K562 (cell line): ENCODE results near the gene FGD6. TPM values are rescaled to one million over a fixed set of nuclear protein-coding genes. Genes with fewer than 3 reads are reported as not detected.

ENCODE experiments used
- ATAC-seq: fragments of 200-7000 bp; cut with Tn5 transposase; 3 replicates; pipeline ENCODE4 v1.9.1; 2020; ENCODE audit warnings: moderate library complexity
- BruUV-seq: library from RNA; stranded (reverse); fragments of 400-500 nt; replicated peaks from 2 replicates; lab custom pipeline; 2021; lab: Mats Ljungman, UMichigan
- CTCF ChIA-PET: fragments of 300-600 bp; formaldehyde crosslinking; extraction: SDS; loops from one replicate; lab custom pipeline; 2021; ENCODE audit warnings: low intra/inter-chr PET ratio; lab: Yijun Ruan, JAX
- POLR2A ChIA-PET: fragments of 300-600, 350-650 bp; sonication (Branson Sonifier 250); formaldehyde crosslinking; extraction: SDS; loops from one replicate; lab custom pipeline; 2021; ENCODE audit warnings: antibody characterized with exemption, inconsistent platforms; lab: Yijun Ruan, JAX
- DNase-seq, 4 experiments: peaks; one replicate each; pipeline versions ENCODE4 v3.0.0 to v3.0.0-alpha.2; 2011 to 2018; ENCODE audit warnings: low spot score in 3 of 4, mixed read lengths in 3 of 4; ENCODE audit errors: extremely low read depth in 1 of 4
- FAIRE-seq: peaks from 2 replicates; lab custom pipeline; 2011; peaks lifted over from hg19 to GRCh38; lab: Jason Lieb, UNC
- H2AFZ ChIP-seq: 2 replicates; pipeline ENCODE4 v1.6.0; 2011; ENCODE audit warnings: low read depth, low read length, control low read depth, inconsistent platforms
- H3K27ac ChIP-seq: fragments of 200-600 bp; 3 replicates; pipeline ENCODE4 v1.8.0; 2011; ENCODE audit warnings: low read depth, mild to moderate bottlenecking, control low read depth, inconsistent platforms, low read length, moderate library complexity, mixed read lengths; ENCODE audit errors: extremely low read depth
- H3K27me3 ChIP-seq, 2 experiments: fragments of 300-600 bp in 1 of 2; 2 replicates in 1 of 2; 3 replicates in 1 of 2; pipeline versions ENCODE4 v1.6.0 to v1.8.0; 2011; ENCODE audit warnings: inconsistent platforms in 2 of 2, low read length in 2 of 2, mild to moderate bottlenecking in 1 of 2, mixed read lengths in 1 of 2, moderate library complexity in 1 of 2; ENCODE audit not compliant: control insufficient read depth in 2 of 2, insufficient read depth in 2 of 2
- H3K36me3 ChIP-seq: fragments of 300-600 bp; 3 replicates; pipeline ENCODE4 v1.8.0; 2011; ENCODE audit warnings: mild to moderate bottlenecking, low read length, inconsistent platforms; ENCODE audit not compliant: control insufficient read depth, insufficient read depth
- H3K4me1 ChIP-seq, 2 experiments: fragments of 200-600 bp in 1 of 2; replicated peaks in 1 of 2; 2 replicates in 1 of 2; 3 replicates in 1 of 2; pipeline versions ENCODE4 v1.5.1 to v1.8.0; 2011; ENCODE audit warnings: inconsistent platforms in 2 of 2, low read length in 2 of 2, mild to moderate bottlenecking in 1 of 2, mixed read lengths in 1 of 2, moderate library complexity in 1 of 2; ENCODE audit not compliant: control insufficient read depth in 2 of 2, insufficient read depth in 2 of 2
- H3K4me2 ChIP-seq: 2 replicates; pipeline ENCODE4 v1.6.1; 2011; ENCODE audit warnings: low read length, control low read depth, inconsistent platforms, mixed read lengths; ENCODE audit not compliant: insufficient read depth
- H3K4me3 ChIP-seq: fragments of 200-600 bp; sonication (generic), shearing (Covaris generic); 2 replicates; pipeline ENCODE4 v1.5.1; 2016; ENCODE audit warnings: control low read depth, inconsistent platforms
- H3K79me2 ChIP-seq: fragments of 200-600 bp; 3 replicates; pipeline ENCODE4 v1.8.0; 2011; ENCODE audit warnings: low read length, inconsistent platforms; ENCODE audit not compliant: control insufficient read depth, insufficient read depth
- H3K9ac ChIP-seq, 2 experiments: 2 replicates each; pipeline versions ENCODE4 v1.6.0 to v1.6.1; 2011; ENCODE audit warnings: low read depth in 2 of 2, low read length in 2 of 2, control low read depth in 1 of 2, inconsistent platforms in 1 of 2, mild to moderate bottlenecking in 1 of 2, mixed read lengths in 1 of 2; ENCODE audit not compliant: insufficient read depth in 1 of 2
- H3K9me1 ChIP-seq: one replicate; pipeline ENCODE4 v1.6.0; 2011; ENCODE audit warnings: inconsistent platforms, mild to moderate bottlenecking, low read length, moderate library complexity; ENCODE audit not compliant: control insufficient read depth, insufficient read depth
- H3K9me3 ChIP-seq: replicated peaks from 2 replicates; pipeline ENCODE4 v1.5.1; 2011; ENCODE audit warnings: low read depth, low read length, inconsistent platforms; ENCODE audit not compliant: control insufficient read depth, insufficient read depth
- H4K20me1 ChIP-seq: replicated peaks from 2 replicates; pipeline ENCODE4 v1.6.1; 2011; ENCODE audit warnings: low read length, inconsistent platforms, mixed read lengths; ENCODE audit not compliant: control insufficient read depth, insufficient read depth
- BMI1 ChIP-seq: fragments of 150-350 bp; IDR thresholded peaks from 2 replicates; pipeline ENCODE4 v1.6.1; 2014; ENCODE audit warnings: low read length
- CAMTA2 ChIP-seq: fragments of 250-450 bp; sonication (Bioruptor Pico); conservative IDR thresholded peaks from 2 replicates; pipeline ENCODE4 v1.5.1; 2022
- CTCFL ChIP-seq: IDR thresholded peaks from 2 replicates; pipeline ENCODE4 v1.6.1; 2011; ENCODE audit warnings: borderline replicate concordance, low read depth, mild to moderate bottlenecking, moderate library complexity, low read length; ENCODE audit not compliant: insufficient read depth, poor library complexity, severe bottlenecking
- DACH1 ChIP-seq: fragments of 450-650 bp; IDR thresholded peaks from 2 replicates; pipeline ENCODE4 v1.6.1; 2018; ENCODE audit not compliant: partially characterized antibody
- E2F5 ChIP-seq: sonication (generic); formaldehyde crosslinking; IDR thresholded peaks from 2 replicates; pipeline ENCODE4 v1.8.0; 2022; ENCODE audit warnings: mild to moderate bottlenecking, missing genetic modification reagents
- HCFC1 ChIP-seq: IDR thresholded peaks from 2 replicates; pipeline ENCODE4 v1.6.1; 2012; ENCODE audit warnings: low read depth, low read length, improper control_type of control experiment
- MCM3 ChIP-seq: fragments of 450-650 bp; IDR thresholded peaks from 2 replicates; pipeline ENCODE4 v1.6.1; 2016
- NCOR1 ChIP-seq: fragments of 450-650 bp; IDR thresholded peaks from 2 replicates; pipeline ENCODE4 v1.6.1; 2016; ENCODE audit warnings: mild to moderate bottlenecking, moderate library complexity
- PHB2 ChIP-seq: fragments of 450-650 bp; IDR thresholded peaks from 2 replicates; pipeline ENCODE4 v1.6.1; 2017; ENCODE audit warnings: low read depth
- PHF8 ChIP-seq: fragments of 200-600 bp; sonication (generic); IDR thresholded peaks from 2 replicates; pipeline ENCODE4 v1.6.1; 2012; ENCODE audit warnings: mixed run types, mild to moderate bottlenecking, inconsistent platforms, low read length, moderate library complexity, borderline replicate concordance
- SRSF1 ChIP-seq: fragments of 200-400 bp; formaldehyde crosslinking; IDR thresholded peaks from 2 replicates; pipeline ENCODE4 v1.6.1; 2017; ENCODE audit warnings: mild to moderate bottlenecking, low read depth, low read length, moderate library complexity
- SUPT5H ChIP-seq: fragments of 450-650 bp; IDR thresholded peaks from 2 replicates; pipeline ENCODE4 v1.6.1; 2016
- TAF7 ChIP-seq: fragments of 450-650 bp; IDR thresholded peaks from 2 replicates; pipeline ENCODE4 v1.6.1; 2016; ENCODE audit warnings: missing genetic modification characterization, missing compliant biosample characterization
- U2AF1 ChIP-seq: fragments of 200-400 bp; formaldehyde crosslinking; optimal IDR thresholded peaks from 2 replicates; pipeline ENCODE3; 2017; ENCODE audit warnings: mild to moderate bottlenecking, low read depth, low read length, moderate library complexity
- WGBS: fragments of 100-300 bp; shearing (Covaris generic); methylation state at CpG from one replicate; pipeline ENCODE4 v1.1.6; 2016; ENCODE audit warnings: low coverage, mixed read lengths; ENCODE audit not compliant: insufficient coverage; ENCODE audit errors: missing lambda C conversion rate; 5-methylcytosine and 5-hydroxymethylcytosine counted together
- in situ Hi-C: fragments of 300-500 bp; cut with MboI; formaldehyde crosslinking; loops from 4 replicates; pipeline ENCODE4 v1.15.0; 2018; ENCODE audit warnings: inconsistent platforms, mixed read lengths
- intact Hi-C: fragments of 100-400 bp; cut with micrococcal nuclease; formaldehyde crosslinking; loops from 2 replicates; pipeline ENCODE4 v1.14.2; 2022
- polyA plus RNA-seq, 8 experiments: library from polyadenylated mRNA; depleted of rRNA in 4 of 8; stranded (reverse) in 5 of 8; unstranded in 3 of 8; fragments of >200 nt; fragmentation: Nextera tagmentation in 2 of 8; fragmentation: Illumina TruSeq in 1 of 8; extraction: Ambion mirVana in 2 of 8; extraction: Trizol in 1 of 8; gene quantifications; 2 replicates each; pipeline versions ENCODE4 v1.2.1 to v1.2.3, GENCODE V29; 2011 to 2014; ENCODE audit warnings: inconsistent platforms in 1 of 8, missing spikeins in 1 of 8
- total RNA-seq, 7 experiments: library from RNA; depleted of rRNA in 6 of 7; stranded (reverse); fragments of >200 nt in 6 of 7; fragmentation: Illumina TruSeq in 2 of 7; extraction: Trizol in 2 of 7; gene quantifications; 2 replicates each; pipeline versions ENCODE4 v1.2.1 to v1.2.3, GENCODE V29; 2011 to 2021; ENCODE audit warnings: low replicate concordance in 1 of 7
- TF ChIP-seq, protein P1 (sequence below): fragments of 250-450 bp; sonication (Bioruptor Pico); IDR thresholded peaks from 2 replicates; pipeline ENCODE4 v1.5.0; 2021; ENCODE audit warnings: mild to moderate bottlenecking, moderate library complexity
- TF ChIP-seq, protein P2 (sequence below), 2 experiments: IDR thresholded peaks; 2 replicates each; pipeline ENCODE4 v1.6.1; 2012; ENCODE audit warnings: improper control_type of control experiment in 2 of 2, low read depth in 2 of 2, low read length in 2 of 2, borderline replicate concordance in 1 of 2

The FGD6 gene
- total and polyA plus RNA-seq, 9 of the 15 experiments (the other 6 are each of a cell fraction or from before 2014, with no cell fraction given) = 1.5 to 11.1 (median 5.8) TPM

DNA sequence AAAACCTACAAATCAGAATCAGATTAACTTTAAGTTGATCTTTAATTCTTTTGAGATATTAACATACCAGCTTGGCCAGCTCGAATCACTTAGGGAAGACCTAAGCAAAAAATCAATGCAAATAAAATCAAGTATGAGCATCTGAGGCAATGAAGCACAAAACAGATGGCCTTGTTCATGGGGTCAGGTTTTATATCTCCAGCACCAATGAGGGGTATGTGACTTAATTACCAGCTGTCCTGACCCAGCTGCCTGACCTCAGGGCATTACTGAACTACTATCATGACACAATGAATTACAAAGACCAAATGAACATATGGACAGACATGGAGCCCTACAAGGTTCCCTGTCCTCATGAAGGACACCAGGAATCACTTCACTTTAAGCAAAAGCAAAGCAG, 70.5 kb downstream of the FGD6 start:
- CTCF ChIA-PET = no interaction called here
- in situ Hi-C loops = no loop called here
- FAIRE-seq = peak; percentile 49
- TF ChIP-seq, protein P1, sequence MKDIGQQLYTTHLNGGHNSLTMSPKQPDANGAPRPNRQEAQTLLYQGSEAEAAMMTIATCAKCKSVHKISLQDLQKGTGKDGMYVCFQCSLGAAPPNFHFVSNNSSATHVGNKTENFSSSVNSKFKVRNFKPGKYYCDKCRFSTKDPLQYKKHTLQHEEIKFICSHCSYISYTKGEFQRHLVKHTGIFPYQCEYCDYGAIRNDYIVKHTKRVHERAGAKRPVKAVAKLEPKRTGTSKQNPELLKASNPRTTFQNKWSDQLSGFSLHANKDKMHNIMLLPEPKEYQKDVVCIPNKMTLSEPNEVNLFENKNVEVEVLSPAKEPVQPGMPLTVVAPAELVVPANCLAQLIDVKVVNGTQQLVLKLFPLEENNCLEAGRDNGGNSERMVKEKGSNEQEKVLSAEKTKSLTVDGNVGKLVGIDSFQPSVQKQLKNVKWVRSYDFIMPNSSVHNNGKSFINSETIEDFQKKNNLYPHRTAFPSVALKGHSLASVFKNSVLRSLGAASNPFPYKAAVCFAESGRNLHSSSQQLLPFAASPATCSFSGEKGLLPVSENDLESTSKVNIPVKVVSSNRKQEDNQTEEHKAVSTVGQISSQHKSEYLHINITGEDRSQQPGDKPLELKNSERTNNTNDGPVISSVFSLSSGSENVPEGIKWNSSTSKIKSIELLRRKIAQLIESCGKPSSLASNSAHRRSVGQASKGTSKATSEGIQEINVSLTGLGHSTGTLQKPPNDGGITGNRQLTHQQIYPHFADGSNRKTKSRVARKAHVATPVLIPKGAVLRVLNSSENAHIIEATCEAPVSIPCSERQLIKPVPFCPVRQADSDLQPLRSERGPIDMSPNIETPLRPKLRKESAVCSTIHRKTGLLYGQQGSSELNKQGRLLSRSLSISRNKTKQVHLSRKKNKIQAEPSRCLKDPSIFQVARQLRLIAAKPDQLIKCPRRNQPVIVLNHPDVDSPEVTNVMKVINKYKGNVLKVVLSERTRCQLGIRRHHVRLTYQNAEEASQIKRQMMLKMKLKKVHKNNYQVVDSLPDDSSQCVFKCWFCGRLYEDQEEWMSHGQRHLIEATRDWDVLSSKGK (CRISPR knock-in tag) = no peak
- TF ChIP-seq MCM3 (no peak), CAMTA2 (CRISPR knock-in tag) (no peak), PHF8 (no peak), DACH1 (no peak), SRSF1 (no peak), TAF7 (tag) (no peak), SUPT5H (no peak), NCOR1 (no peak), E2F5 (CRISPR knock-in tag) (no peak), CTCFL (no peak), U2AF1 (no peak), HCFC1 (no peak), BMI1 (no peak), PHB2 (no peak)
- TF ChIP-seq, protein P2, sequence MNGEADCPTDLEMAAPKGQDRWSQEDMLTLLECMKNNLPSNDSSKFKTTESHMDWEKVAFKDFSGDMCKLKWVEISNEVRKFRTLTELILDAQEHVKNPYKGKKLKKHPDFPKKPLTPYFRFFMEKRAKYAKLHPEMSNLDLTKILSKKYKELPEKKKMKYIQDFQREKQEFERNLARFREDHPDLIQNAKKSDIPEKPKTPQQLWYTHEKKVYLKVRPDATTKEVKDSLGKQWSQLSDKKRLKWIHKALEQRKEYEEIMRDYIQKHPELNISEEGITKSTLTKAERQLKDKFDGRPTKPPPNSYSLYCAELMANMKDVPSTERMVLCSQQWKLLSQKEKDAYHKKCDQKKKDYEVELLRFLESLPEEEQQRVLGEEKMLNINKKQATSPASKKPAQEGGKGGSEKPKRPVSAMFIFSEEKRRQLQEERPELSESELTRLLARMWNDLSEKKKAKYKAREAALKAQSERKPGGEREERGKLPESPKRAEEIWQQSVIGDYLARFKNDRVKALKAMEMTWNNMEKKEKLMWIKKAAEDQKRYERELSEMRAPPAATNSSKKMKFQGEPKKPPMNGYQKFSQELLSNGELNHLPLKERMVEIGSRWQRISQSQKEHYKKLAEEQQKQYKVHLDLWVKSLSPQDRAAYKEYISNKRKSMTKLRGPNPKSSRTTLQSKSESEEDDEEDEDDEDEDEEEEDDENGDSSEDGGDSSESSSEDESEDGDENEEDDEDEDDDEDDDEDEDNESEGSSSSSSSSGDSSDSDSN (IDR thresholded peaks at IDR 0.05; ENCODE audit: borderline replicate concordance in 1 of 2, low read depth in 2 of 2, low read length in 2 of 2) = no peak

More for the DNA sequence above, 70.5 kb downstream of the FGD6 start:
- Histone ChIP-seq H3K27me3 (no peaks in the 10 kb centered on the region), H3K9ac (no peak overlapping the region), H3K4me2 (no peak overlapping the region), H3K36me3 (no peaks in the 10 kb centered on the region), H3K27ac (no peak overlapping the region), H3K4me1 (no peaks in the 10 kb centered on the region), H4K20me1 (no peaks in the 10 kb centered on the region), H2AFZ (no peak overlapping the region), H3K4me3 (no peak overlapping the region), H3K9me3 (no peaks in the 10 kb centered on the region), H3K79me2 (no peaks in the 10 kb centered on the region), H3K9me1 (no peaks in the 10 kb centered on the region)
- intact Hi-C loops = no loop called here
- DNase-seq = no peak
- 45% methylated on average over 1 of the region's 1 CpG for WGBS
- ATAC-seq = no peak
- POLR2A ChIA-PET = interaction anchor here (0.5 to 1.2 kb wide), 2 partner anchors 22 to 41 kb away, joined by 3 read pairs; no protein-coding TSS in a partner anchor
- no TSS peak for BruUV-seq
